Fibroblast of lung (primary cell): Measurements from ENCODE around the gene EME1. TPM values are rescaled to one million over a fixed set of nuclear protein-coding genes. Genes with fewer than 3 reads are reported as not detected.

ENCODE experiments used
- DNase-seq, 2 donors: peaks; one replicate each; pipeline versions ENCODE4 v3.0.0 to v3.0.0-alpha.2; 2010; ENCODE audit warnings: low read depth in 2 of 2
- H2AFZ ChIP-seq: 2 replicates; pipeline ENCODE4 v1.5.1; 2012; ENCODE audit warnings: low read length, control low read depth, inconsistent platforms
- H3K27ac ChIP-seq: 2 replicates; pipeline ENCODE4 v1.5.1; 2011; ENCODE audit warnings: low read length, control low read depth; ENCODE audit not compliant: insufficient read depth
- H3K27me3 ChIP-seq: 2 replicates; pipeline ENCODE4 v1.5.1; 2011; ENCODE audit warnings: mild to moderate bottlenecking, low read length; ENCODE audit not compliant: control insufficient read depth, insufficient read depth
- H3K36me3 ChIP-seq: 2 replicates; pipeline ENCODE4 v1.5.1; 2011; ENCODE audit warnings: low read length; ENCODE audit not compliant: control insufficient read depth, insufficient read depth
- H3K4me1 ChIP-seq: 2 replicates; pipeline ENCODE4 v1.5.1; 2011; ENCODE audit warnings: low read length; ENCODE audit not compliant: control insufficient read depth, insufficient read depth; ENCODE audit errors: extremely low read depth
- H3K4me2 ChIP-seq: 2 replicates; pipeline ENCODE4 v1.5.1; 2011; ENCODE audit warnings: low read length, control low read depth; ENCODE audit not compliant: insufficient read depth; ENCODE audit errors: extremely low read depth
- H3K4me3 ChIP-seq, 4 experiments: fragments of 200-600 bp in 1 of 4; sonication (generic) in 1 of 4; replicated peaks in 1 of 4; 2 replicates each; pipeline ENCODE4 v1.5.1; 2011 to 2016; ENCODE audit warnings: low read length in 4 of 4, low read depth in 3 of 4, mild to moderate bottlenecking in 3 of 4, control low read depth in 2 of 4, inconsistent platforms in 1 of 4, mixed read lengths in 1 of 4; ENCODE audit not compliant: insufficient read depth in 1 of 4; ENCODE audit errors: control extremely low read depth in 1 of 4
- H3K79me2 ChIP-seq: 2 replicates; pipeline ENCODE4 v1.5.1; 2012; ENCODE audit warnings: mild to moderate bottlenecking, low read length, inconsistent platforms; ENCODE audit not compliant: control insufficient read depth, insufficient read depth
- H3K9ac ChIP-seq: 2 replicates; pipeline ENCODE4 v1.5.1; 2011; ENCODE audit warnings: mild to moderate bottlenecking, low read length, control low read depth; ENCODE audit not compliant: insufficient read depth
- H3K9me3 ChIP-seq: 2 replicates; pipeline ENCODE4 v1.5.1; 2012; ENCODE audit warnings: low read depth, low read length; ENCODE audit not compliant: control insufficient read depth, insufficient read depth
- H4K20me1 ChIP-seq: 2 replicates; pipeline ENCODE4 v1.5.1; 2011; ENCODE audit warnings: low read length; ENCODE audit not compliant: control insufficient read depth, insufficient read depth; ENCODE audit errors: extremely low read depth
- CTCF ChIP-seq, 2 donors: IDR thresholded peaks in 1 of 2; conservative IDR thresholded peaks in 1 of 2; 1 replicate in 1 of 2; 2 replicates in 1 of 2; pipeline ENCODE4 v1.5.1; 2011 to 2012; ENCODE audit warnings: low read length in 2 of 2, control low read depth in 1 of 2, inconsistent platforms in 1 of 2, low read depth in 1 of 2, mild to moderate bottlenecking in 1 of 2
- EZH2 ChIP-seq: IDR thresholded peaks from 2 replicates; pipeline ENCODE4 v1.5.1; 2012; ENCODE audit warnings: low read length, control low read depth, mild to moderate bottlenecking; ENCODE audit errors: missing control alignments
- polyA plus RNA-seq, 2 donors: library from polyadenylated mRNA; depleted of rRNA in 1 of 2; stranded (reverse) in 1 of 2; unstranded in 1 of 2; fragments of >200 nt; gene quantifications; 2 replicates each; pipeline ENCODE4 v1.2.1, GENCODE V29; 2011 to 2012; ENCODE audit warnings: missing spikeins in 1 of 2
- total RNA-seq: library from RNA; depleted of rRNA; stranded (reverse); fragments of >200 nt; gene quantifications from 2 replicates; pipeline ENCODE4 v1.2.1, GENCODE V29; 2014

Gene EME1
- total and polyA plus RNA-seq, 2 donors (not counting 1 experiment from before 2014, with no cell fraction given): 2.3 to 2.7 TPM

- no peak for DNase-seq
- H3K4me3 ChIP-seq: no peak overlapping the region
Observed at GRCh38 chr17:50406578-50406977, 33.5 kb downstream of the EME1 start.

GRCh38 chr17:50407921-50408320 lies 34.9 kb downstream of the EME1 start:
- no peak for DNase-seq
- Histone ChIP-seq H3K27ac (no peak overlapping the region), H2AFZ (no peak overlapping the region), H4K20me1 (no peaks in the 10 kb centered on the region), H3K4me2 (no peak overlapping the region), H3K9me3 (no peaks in the 10 kb centered on the region), H3K4me1 (no peaks in the 10 kb centered on the region), H3K36me3 (no peaks in the 10 kb centered on the region), H3K79me2 (no peaks in the 10 kb centered on the region), H3K27me3 (peaks cover 3% of the 10 kb centered on the region), H3K4me3 (no peak overlapping the region), H3K9ac (no peak overlapping the region)
- no peak for TF ChIP-seq CTCF (conservative IDR thresholded peaks at IDR 0.05 in 1 of 2, IDR thresholded peaks at IDR 0.05 in 1 of 2; ENCODE audit: low read depth in 1 of 2, low read length in 2 of 2)
- no peak for TF ChIP-seq EZH2

More at GRCh38 chr17:50406578-50406977, 33.5 kb downstream of the EME1 start:
- Histone ChIP-seq H3K27ac (no peak overlapping the region), H3K9ac (no peak overlapping the region), H3K4me1 (no peaks in the 10 kb centered on the region), H2AFZ (no peak overlapping the region), H3K4me2 (no peak overlapping the region), H4K20me1 (no peaks in the 10 kb centered on the region), H3K79me2 (no peaks in the 10 kb centered on the region), H3K9me3 (no peaks in the 10 kb centered on the region), H3K36me3 (no peaks in the 10 kb centered on the region), H3K27me3 (peaks cover 3% of the 10 kb centered on the region)
- TF ChIP-seq CTCF (conservative IDR thresholded peaks at IDR 0.05 in 1 of 2, IDR thresholded peaks at IDR 0.05 in 1 of 2; ENCODE audit: low read depth in 1 of 2, low read length in 2 of 2) (no peak), EZH2 (no peak)

- Histone ChIP-seq H2AFZ (no peak overlapping the region), H4K20me1 (no peaks in the 10 kb centered on the region), H3K9me3 (no peaks in the 10 kb centered on the region), H3K4me3 (no peak overlapping the region), H3K9ac (no peak overlapping the region), H3K27ac (no peak overlapping the region), H3K27me3 (no peaks in the 10 kb centered on the region), H3K36me3 (no peaks in the 10 kb centered on the region), H3K4me2 (no peak overlapping the region), H3K4me1 (no peaks in the 10 kb centered on the region), H3K79me2 (no peaks in the 10 kb centered on the region)
- DNase-seq: no peak
- no peak for TF ChIP-seq CTCF (conservative IDR thresholded peaks at IDR 0.05 in 1 of 2, IDR thresholded peaks at IDR 0.05 in 1 of 2; ENCODE audit: low read depth in 1 of 2, low read length in 2 of 2)
- no peak for TF ChIP-seq EZH2
Observed at GRCh38 chr17:50412188-50412732, 39.2 kb downstream of the EME1 start.
